H1 (cell line): Measurements from ENCODE around the gene IL6ST. TPM values are rescaled to one million over a fixed set of nuclear protein-coding genes. Genes with fewer than 3 reads are reported as not detected.

ENCODE experiments used
- CTCF ChIA-PET: fragments of 300-600 bp; sonication (Branson Sonifier 250); formaldehyde crosslinking; loops from one replicate; lab custom pipeline; 2021; ENCODE audit not compliant: partially characterized antibody; lab: Charles Lee
- POLR2A ChIA-PET: fragments of 300-600 bp; sonication (Branson Sonifier 250); formaldehyde crosslinking; loops from one replicate; lab custom pipeline; 2021; ENCODE audit warnings: inconsistent platforms; ENCODE audit not compliant: partially characterized antibody; lab: Charles Lee
- DNase-seq, 2 experiments: peaks; one replicate each; pipeline versions ENCODE4 v3.0.0 to v3.0.0-alpha.2; 2010 to 2022; ENCODE audit warnings: low spot score in 2 of 2, low read depth in 1 of 2, mixed read lengths in 1 of 2
- FAIRE-seq: peaks from 2 replicates; lab custom pipeline; 2011; peaks lifted over from hg19 to GRCh38; lab: Jason Lieb, UNC
- H2AFZ ChIP-seq: 2 replicates; pipeline ENCODE4 v1.8.1; 2012; ENCODE audit warnings: low read length, inconsistent platforms
- H2AK5ac ChIP-seq: 2 replicates; pipeline ENCODE4 v1.6.1; 2013; ENCODE audit warnings: low read depth, low read length
- H2BK120ac ChIP-seq: replicated peaks from 2 replicates; pipeline ENCODE3; 2013; ENCODE audit warnings: low read depth, low read length, inconsistent platforms
- H2BK12ac ChIP-seq: 2 replicates; pipeline ENCODE4 v1.6.1; 2013; ENCODE audit warnings: low read depth, low read length
- H2BK15ac ChIP-seq: 2 replicates; pipeline ENCODE4 v1.6.1; 2013; ENCODE audit warnings: low read length
- H2BK20ac ChIP-seq: 2 replicates; pipeline ENCODE4 v1.6.1; 2013; ENCODE audit warnings: low read length
- H2BK5ac ChIP-seq: 2 replicates; pipeline ENCODE4 v1.6.1; 2013; ENCODE audit warnings: low read depth, low read length
- H3K14ac ChIP-seq: 2 replicates; pipeline ENCODE4 v1.6.1; 2013; ENCODE audit warnings: inconsistent platforms; ENCODE audit not compliant: insufficient read length
- H3K18ac ChIP-seq: 2 replicates; pipeline ENCODE4 v1.6.1; 2013; ENCODE audit warnings: low read length; ENCODE audit errors: extremely low read depth
- H3K23ac ChIP-seq: 2 replicates; pipeline ENCODE4 v1.6.1; 2013; ENCODE audit warnings: inconsistent platforms; ENCODE audit not compliant: insufficient read length
- H3K23me2 ChIP-seq: 2 replicates; pipeline ENCODE4 v1.6.1; 2013; ENCODE audit warnings: low read depth, low read length
- H3K27ac ChIP-seq: 2 replicates; pipeline ENCODE4 v1.6.1; 2011; ENCODE audit warnings: low read depth, low read length, inconsistent platforms
- H3K27me3 ChIP-seq, 4 experiments: replicated peaks in 1 of 4; 1 replicate in 1 of 4; 2 replicates in 3 of 4; pipeline versions ENCODE4 v1.6.1 to v1.8.1; 2011 to 2013; ENCODE audit warnings: low read length in 3 of 4, mild to moderate bottlenecking in 3 of 4, inconsistent platforms in 2 of 4, mixed read lengths in 2 of 4, moderate library complexity in 1 of 4; ENCODE audit not compliant: control insufficient read depth in 3 of 4, insufficient read depth in 3 of 4; ENCODE audit errors: extremely low read depth in 1 of 4
- H3K36me3 ChIP-seq, 4 experiments: 2 replicates each; pipeline versions ENCODE4 v1.6.1 to v1.8.1; 2011 to 2013; ENCODE audit warnings: mild to moderate bottlenecking in 4 of 4, low read length in 3 of 4, moderate library complexity in 2 of 4, control low read depth in 1 of 4, inconsistent platforms in 1 of 4; ENCODE audit not compliant: insufficient read depth in 4 of 4, control insufficient read depth in 2 of 4
- H3K4ac ChIP-seq: replicated peaks from 2 replicates; pipeline ENCODE3; 2013; ENCODE audit warnings: low read length, low read depth, mixed read lengths, inconsistent platforms; ENCODE audit not compliant: insufficient read length
- H3K4me1 ChIP-seq, 4 experiments: replicated peaks in 1 of 4; 1 replicate in 1 of 4; 2 replicates in 3 of 4; pipeline versions ENCODE4 v1.6.1 to v1.8.1; 2011 to 2013; ENCODE audit warnings: low read length in 3 of 4, inconsistent platforms in 2 of 4, mixed read lengths in 1 of 4; ENCODE audit not compliant: insufficient read depth in 4 of 4, control insufficient read depth in 3 of 4
- H3K4me2 ChIP-seq, 2 experiments: 2 replicates each; pipeline versions ENCODE4 v1.6.1 to v1.8.1; 2011 to 2013; ENCODE audit warnings: low read depth in 2 of 2, low read length in 2 of 2, control low read depth in 1 of 2, inconsistent platforms in 1 of 2, mild to moderate bottlenecking in 1 of 2; ENCODE audit not compliant: insufficient read depth in 1 of 2
- H3K4me3 ChIP-seq, 4 experiments: fragments of 200-600, 300-600 bp in 1 of 4; sonication (generic), shearing (Covaris generic), sonication (Bioruptor Twin) in 1 of 4; 2 replicates each; pipeline versions ENCODE4 v1.5.1 to v1.8.1; 2011 to 2016; ENCODE audit warnings: low read length in 4 of 4, low read depth in 3 of 4, control low read depth in 2 of 4, inconsistent platforms in 2 of 4, mild to moderate bottlenecking in 2 of 4, mixed read lengths in 1 of 4, moderate library complexity in 1 of 4; ENCODE audit not compliant: insufficient read depth in 2 of 4; ENCODE audit errors: extremely low read depth in 1 of 4
- H3K56ac ChIP-seq: replicated peaks from 2 replicates; pipeline ENCODE3; 2013; ENCODE audit warnings: low read depth, mild to moderate bottlenecking, mixed read lengths, low read length, inconsistent platforms; ENCODE audit not compliant: insufficient read length
- H3K79me1 ChIP-seq: 2 replicates; pipeline ENCODE4 v1.6.1; 2013; ENCODE audit warnings: low read depth, low read length, control low read depth
- H3K79me2 ChIP-seq, 2 experiments: 2 replicates each; pipeline versions ENCODE4 v1.6.1 to v1.8.1; 2012 to 2013; ENCODE audit warnings: low read length in 2 of 2, mild to moderate bottlenecking in 2 of 2, inconsistent platforms in 1 of 2; ENCODE audit not compliant: insufficient read depth in 2 of 2, control insufficient read depth in 1 of 2
- H3K9ac ChIP-seq, 4 experiments: replicated peaks in 1 of 4; 1 replicate in 1 of 4; 2 replicates in 3 of 4; pipeline versions ENCODE4 v1.6.1 to v1.8.1; 2011 to 2013; ENCODE audit warnings: low read depth in 3 of 4, low read length in 3 of 4, control low read depth in 2 of 4, mild to moderate bottlenecking in 2 of 4, moderate library complexity in 2 of 4, inconsistent platforms in 1 of 4; ENCODE audit errors: extremely low read depth in 1 of 4
- H3K9me3 ChIP-seq, 2 experiments: 2 replicates each; pipeline versions ENCODE4 v1.6.1 to v1.8.1; 2012 to 2013; ENCODE audit warnings: mild to moderate bottlenecking in 2 of 2, moderate library complexity in 2 of 2, control low read depth in 1 of 2, inconsistent platforms in 1 of 2, low read depth in 1 of 2, low read length in 1 of 2, mixed read lengths in 1 of 2; ENCODE audit not compliant: insufficient read depth in 2 of 2
- H4K20me1 ChIP-seq, 2 experiments: replicated peaks in 1 of 2; 2 replicates each; pipeline versions ENCODE3 to v1.8.1; 2011 to 2013; ENCODE audit warnings: inconsistent platforms in 2 of 2, low read length in 2 of 2, mild to moderate bottlenecking in 1 of 2; ENCODE audit not compliant: insufficient read depth in 2 of 2, control insufficient read depth in 1 of 2
- H4K5ac ChIP-seq: 2 replicates; pipeline ENCODE4 v1.6.1; 2013; ENCODE audit warnings: low read length, low read depth, mixed read lengths, inconsistent platforms; ENCODE audit not compliant: insufficient read length
- H4K8ac ChIP-seq: 2 replicates; pipeline ENCODE4 v1.8.0; 2013; ENCODE audit warnings: mild to moderate bottlenecking, moderate library complexity, low read length, inconsistent platforms; ENCODE audit not compliant: insufficient read depth; ENCODE audit errors: extremely low read depth
- H4K91ac ChIP-seq: replicated peaks from 2 replicates; pipeline ENCODE3; 2013; ENCODE audit warnings: low read length, mixed read lengths, inconsistent platforms; ENCODE audit not compliant: insufficient read length
- BACH1 ChIP-seq: IDR thresholded peaks from 2 replicates; pipeline ENCODE4 v1.6.1; 2012; ENCODE audit warnings: low read length, improper control_type of control experiment
- BRCA1 ChIP-seq: IDR thresholded peaks from 2 replicates; pipeline ENCODE4 v1.6.1; 2012; ENCODE audit warnings: low read depth, low read length, improper control_type of control experiment
- CREB1 ChIP-seq: IDR thresholded peaks from 2 replicates; pipeline ENCODE4 v1.6.1; 2012; ENCODE audit warnings: inconsistent platforms
- CTBP2 ChIP-seq: IDR thresholded peaks from 2 replicates; pipeline ENCODE4 v1.7.0; 2011; ENCODE audit warnings: borderline replicate concordance, mild to moderate bottlenecking, moderate library complexity, mixed read lengths, low read length; ENCODE audit not compliant: insufficient read depth, insufficient read length
- GTF2F1 ChIP-seq: IDR thresholded peaks from 2 replicates; pipeline ENCODE4 v1.6.1; 2012; ENCODE audit warnings: low read depth, low read length, improper control_type of control experiment, borderline replicate concordance
- HDAC2 ChIP-seq, 2 experiments: fragments of 300-600 bp in 1 of 2; sonication (generic) in 1 of 2; IDR thresholded peaks; 2 replicates each; pipeline ENCODE4 v1.6.1; 2011 to 2012; ENCODE audit warnings: low read depth in 2 of 2, low read length in 2 of 2, mild to moderate bottlenecking in 2 of 2, moderate library complexity in 2 of 2, borderline replicate concordance in 1 of 2, inconsistent platforms in 1 of 2
- HDAC6 ChIP-seq: IDR thresholded peaks from one replicate; pipeline ENCODE4 v1.7.1; 2012; ENCODE audit warnings: low read depth, mild to moderate bottlenecking, inconsistent platforms, low read length, moderate library complexity
- NANOG ChIP-seq: IDR thresholded peaks from 2 replicates; pipeline ENCODE4 v1.6.1; 2011; ENCODE audit warnings: low read length, low read depth, mild to moderate bottlenecking, inconsistent platforms; ENCODE audit not compliant: insufficient read depth, poor library complexity, severe bottlenecking
- NRF1 ChIP-seq: IDR thresholded peaks from 2 replicates; pipeline ENCODE4 v1.6.1; 2011; ENCODE audit warnings: mild to moderate bottlenecking, low read depth, low read length, improper control_type of control experiment
- SIN3A ChIP-seq, 2 experiments: IDR thresholded peaks in 1 of 2; conservative IDR thresholded peaks in 1 of 2; 2 replicates each; pipeline ENCODE4 v1.6.1; 2011 to 2012; ENCODE audit warnings: low read length in 2 of 2, improper control_type of control experiment in 1 of 2, low read depth in 1 of 2, mild to moderate bottlenecking in 1 of 2
- SP4 ChIP-seq: IDR thresholded peaks from 2 replicates; pipeline ENCODE4 v1.6.1; 2012; ENCODE audit warnings: low read length, inconsistent platforms
- TAF1 ChIP-seq: IDR thresholded peaks from 2 replicates; pipeline ENCODE4 v1.6.1; 2011; ENCODE audit warnings: mild to moderate bottlenecking, low read depth, low read length
- TEAD4 ChIP-seq: IDR thresholded peaks from 2 replicates; pipeline ENCODE4 v1.6.1; 2012; ENCODE audit warnings: low read depth, low read length, inconsistent platforms, mixed read lengths
- WGBS, 2 experiments: shearing (Covaris generic) in 1 of 2; methylation state at CpG; one replicate each; pipeline versions ENCODE4 v1.1.6 to v1.1.7; 2013 to 2015; ENCODE audit warnings: low lambda C conversion rate in 2 of 2, mixed read lengths in 2 of 2, inconsistent platforms in 1 of 2, low coverage in 1 of 2, missing lambda C conversion rate in 1 of 2; ENCODE audit not compliant: insufficient replicate concordance in 2 of 2, insufficient coverage in 1 of 2, insufficient read length in 1 of 2; ENCODE audit errors: extremely low coverage in 1 of 2, missing lambda C conversion rate in 1 of 2; 5-methylcytosine and 5-hydroxymethylcytosine counted together
- polyA plus RNA-seq, 7 experiments: library from polyadenylated mRNA; depleted of rRNA in 3 of 7; stranded (reverse) in 5 of 7; unstranded in 2 of 7; fragments of >200 nt in 5 of 7; fragments of 200-250 nt in 2 of 7; gene quantifications; 1 replicate in 5 of 7; 2 replicates in 1 of 7; 4 replicates in 1 of 7; pipeline versions ENCODE4 v1.2.1 to v1.2.3, GENCODE V29; 2011 to 2013; ENCODE audit warnings: missing spikeins in 2 of 7, mixed read lengths in 2 of 7
- total RNA-seq: library from RNA; stranded (reverse); fragmentation: NEBNext Ultra II Directional; extraction: Animal tissue kit (Norgen Biotek cat#: 25700); gene quantifications from 2 replicates; pipeline ENCODE4 v1.2.1, GENCODE V29; 2021

IL6ST gene
- total and polyA plus RNA-seq, 2 of the 8 experiments (the other 6 are each of a cell fraction or from before 2014, with no cell fraction given): 1.4 to 11.1 TPM

DNA sequence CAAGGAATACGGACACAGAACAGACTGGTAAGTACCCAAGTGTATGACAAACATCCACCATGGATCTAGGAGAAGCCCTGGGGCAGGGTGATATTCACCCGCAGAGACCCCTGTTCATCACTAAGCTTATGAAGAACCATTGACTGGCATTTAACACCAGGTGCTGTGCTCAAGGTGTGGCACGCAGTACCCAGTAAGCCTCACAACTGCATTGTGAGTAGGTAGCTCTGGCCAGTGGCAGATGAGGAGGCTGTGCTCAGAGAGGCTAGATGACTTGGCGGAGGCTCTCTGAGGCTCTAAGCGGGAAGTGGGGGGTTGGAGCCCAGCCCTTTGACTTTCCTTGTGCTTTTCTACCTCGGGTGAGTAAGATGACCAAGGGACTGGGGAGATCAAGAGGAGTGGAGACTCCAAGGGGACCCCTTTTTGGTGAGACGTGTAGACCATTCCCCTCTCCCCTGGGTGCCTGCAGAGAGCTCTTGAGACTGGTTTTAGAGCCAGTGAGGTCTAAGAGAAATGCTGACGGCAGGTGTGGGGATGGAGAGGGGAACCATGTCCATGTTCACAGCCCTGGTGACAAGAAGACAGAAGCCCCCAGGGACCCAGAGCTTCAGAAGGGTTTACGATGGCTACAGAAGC is 70.8 kb downstream of the IL6ST start:
- Histone ChIP-seq H4K8ac (no peak overlapping the region), H3K14ac (no peak overlapping the region), H3K9ac (no peak overlapping the region), H3K56ac (no peak overlapping the region), H2BK12ac (no peak overlapping the region), H4K91ac (no peak overlapping the region), H3K27ac (no peak overlapping the region), H2BK120ac (no peak overlapping the region), H3K4me3 (no peak overlapping the region), H4K20me1 (no peaks in the 10 kb centered on the region), H3K36me3 (no peaks in the 10 kb centered on the region), H3K4me2 (no peak overlapping the region), H3K4ac (no peak overlapping the region), H2BK20ac (no peak overlapping the region), H2BK15ac (no peak overlapping the region), H3K27me3 (no peaks in the 10 kb centered on the region), H3K23me2 (no peaks in the 10 kb centered on the region), H4K5ac (no peak overlapping the region), H3K18ac (no peak overlapping the region), H3K79me1 (no peaks in the 10 kb centered on the region; the same call in 1 of the 2 replicates), H3K9me3 (no peaks in the 10 kb centered on the region), H3K4me1 (no peaks in the 10 kb centered on the region; a peak in 1 of 7 replicates), H2AFZ (peak overlapping the region; percentile 85; the same call in 1 of the 2 replicates), H2BK5ac (no peak overlapping the region), H3K23ac (no peak overlapping the region), H2AK5ac (no peak overlapping the region), H3K79me2 (no peaks in the 10 kb centered on the region)
- DNase-seq (peak in 1 of 2 experiments; percentile 31), FAIRE-seq (no peak)
- CTCF ChIA-PET: interaction anchor here (0.8 to 2.4 kb wide), 4 partner anchors 12 to 340 kb away, joined by 3 to 22 read pairs (median 3); no protein-coding TSS in a partner anchor
- 84% methylated on average over 9 of the region's 9 CpGs; no CpG with 5 or more reads in 1 of the 2 experiments for WGBS, 2 experiments
- POLR2A ChIA-PET: no interaction called here
- TF ChIP-seq TAF1 (no peak), TEAD4 (no peak), NRF1 (no peak), BRCA1 (no peak), GTF2F1 (no peak), CREB1 (no peak), CTBP2 (no peak), NANOG (no peak), SIN3A (conservative IDR thresholded peaks at IDR 0.05 in 1 of 2, IDR thresholded peaks at IDR 0.05 in 1 of 2; ENCODE audit: low read depth in 1 of 2, low read length in 2 of 2) (no peak), HDAC6 (no peak), BACH1 (no peak), SP4 (no peak), HDAC2 (IDR thresholded peaks at IDR 0.05; ENCODE audit: borderline replicate concordance in 1 of 2, low read depth in 2 of 2, low read length in 2 of 2) (no peak)
